Left lung (tissue), 10 donors: Measurements from ENCODE around the gene PTDSS2. TPM values are rescaled to one million over a fixed set of nuclear protein-coding genes. Genes with fewer than 3 reads are reported as not detected.

Source experiments
- ATAC-seq: fragments of 200-7000 bp; cut with Tn5 transposase; one replicate; pipeline ENCODE4 v1.9.1; 2020; ENCODE audit warnings: moderate library complexity
- DNase-seq, 4 donors: peaks; one replicate each; pipeline ENCODE4 v3.0.0-alpha.2; 2013 to 2020
- H3K27ac ChIP-seq, 2 donors: fragments of 200-600 bp; sonication (generic) in 1 of 2; one replicate each; pipeline versions ENCODE4 v1.5.0 to v1.8.0; 2020 to 2021
- H3K27me3 ChIP-seq, 2 donors: fragments of 200-600 bp; sonication (generic) in 1 of 2; one replicate each; pipeline versions ENCODE4 v1.5.0 to v1.8.0; 2020 to 2021
- H3K36me3 ChIP-seq, 2 donors: fragments of 200-600 bp; sonication (generic) in 1 of 2; one replicate each; pipeline versions ENCODE4 v1.5.0 to v1.8.0; 2020 to 2021
- H3K4me1 ChIP-seq, 2 donors: fragments of 200-600 bp; one replicate each; pipeline ENCODE4 v1.8.0; 2021
- H3K4me3 ChIP-seq, 2 donors: fragments of 200-600 bp; sonication (generic) in 1 of 2; one replicate each; pipeline versions ENCODE4 v1.5.0 to v1.8.0; 2020 to 2021; ENCODE audit warnings: mild to moderate bottlenecking in 1 of 2
- H3K9me3 ChIP-seq, 2 donors: fragments of 200-600 bp; sonication (generic) in 1 of 2; one replicate each; pipeline versions ENCODE4 v1.5.0 to v1.8.0; 2020 to 2021
- intact Hi-C, 2 donors: fragments of 100-400 bp; cut with DNase I; formaldehyde crosslinking; loops; one replicate each; pipeline versions ENCODE4 v1.11.2 to v1.14.2; 2022
- polyA plus RNA-seq, 6 donors: library from polyadenylated mRNA; unstranded; fragments of 120-200 nt; gene quantifications; one replicate each; pipeline ENCODE4 v1.2.1, GENCODE V29; 2013; ENCODE audit not compliant: insufficient read length in 6 of 6
- total RNA-seq, 2 donors: library from RNA; stranded (reverse); fragmentation: NEBNext Ultra II Directional; extraction: Animal tissue kit (Norgen Biotek cat#: 25700); gene quantifications; one replicate each; pipeline ENCODE4 v1.2.1, GENCODE V29; 2021
- TF ChIP-seq, protein P1 (sequence below), 2 donors: fragments of 200-600 bp; sonication (generic) in 1 of 2; IDR thresholded peaks; one replicate each; pipeline versions ENCODE4 v1.5.0 to v1.8.0; 2021; ENCODE audit warnings: antibody characterized with exemption in 2 of 2
- donor health status: DM: no; HTN: yes; CAD: no.
- donor health status: DM: no; HTN: no; CAD: no.

Gene PTDSS2
- total and polyA plus RNA-seq, 8 donors: 21.5 to 30.3 (median 25.7) TPM

GRCh38 chr11:504994-505344 is 54.9 kb downstream of the PTDSS2 start:
- no peaks in the 10 kb centered on the region for H3K9me3 ChIP-seq
- intact Hi-C loops: no loop called here
- H3K27me3 ChIP-seq: no peaks in the 10 kb centered on the region
- peaks cover 32 to 54% of the 10 kb centered on the region in 2 donors for H3K4me1 ChIP-seq
- TF ChIP-seq, protein P1, sequence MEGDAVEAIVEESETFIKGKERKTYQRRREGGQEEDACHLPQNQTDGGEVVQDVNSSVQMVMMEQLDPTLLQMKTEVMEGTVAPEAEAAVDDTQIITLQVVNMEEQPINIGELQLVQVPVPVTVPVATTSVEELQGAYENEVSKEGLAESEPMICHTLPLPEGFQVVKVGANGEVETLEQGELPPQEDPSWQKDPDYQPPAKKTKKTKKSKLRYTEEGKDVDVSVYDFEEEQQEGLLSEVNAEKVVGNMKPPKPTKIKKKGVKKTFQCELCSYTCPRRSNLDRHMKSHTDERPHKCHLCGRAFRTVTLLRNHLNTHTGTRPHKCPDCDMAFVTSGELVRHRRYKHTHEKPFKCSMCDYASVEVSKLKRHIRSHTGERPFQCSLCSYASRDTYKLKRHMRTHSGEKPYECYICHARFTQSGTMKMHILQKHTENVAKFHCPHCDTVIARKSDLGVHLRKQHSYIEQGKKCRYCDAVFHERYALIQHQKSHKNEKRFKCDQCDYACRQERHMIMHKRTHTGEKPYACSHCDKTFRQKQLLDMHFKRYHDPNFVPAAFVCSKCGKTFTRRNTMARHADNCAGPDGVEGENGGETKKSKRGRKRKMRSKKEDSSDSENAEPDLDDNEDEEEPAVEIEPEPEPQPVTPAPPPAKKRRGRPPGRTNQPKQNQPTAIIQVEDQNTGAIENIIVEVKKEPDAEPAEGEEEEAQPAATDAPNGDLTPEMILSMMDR (IDR thresholded peaks at IDR 0.05): no peak
- ATAC-seq (no peak), DNase-seq (no peak)
- peak overlapping the region; percentile 42 to 86 for H3K4me3 ChIP-seq
- peak overlapping the region; percentile 64 to 100 for H3K27ac ChIP-seq
- peaks cover 0 to 39% of the 10 kb centered on the region in 2 donors for H3K36me3 ChIP-seq

DNA sequence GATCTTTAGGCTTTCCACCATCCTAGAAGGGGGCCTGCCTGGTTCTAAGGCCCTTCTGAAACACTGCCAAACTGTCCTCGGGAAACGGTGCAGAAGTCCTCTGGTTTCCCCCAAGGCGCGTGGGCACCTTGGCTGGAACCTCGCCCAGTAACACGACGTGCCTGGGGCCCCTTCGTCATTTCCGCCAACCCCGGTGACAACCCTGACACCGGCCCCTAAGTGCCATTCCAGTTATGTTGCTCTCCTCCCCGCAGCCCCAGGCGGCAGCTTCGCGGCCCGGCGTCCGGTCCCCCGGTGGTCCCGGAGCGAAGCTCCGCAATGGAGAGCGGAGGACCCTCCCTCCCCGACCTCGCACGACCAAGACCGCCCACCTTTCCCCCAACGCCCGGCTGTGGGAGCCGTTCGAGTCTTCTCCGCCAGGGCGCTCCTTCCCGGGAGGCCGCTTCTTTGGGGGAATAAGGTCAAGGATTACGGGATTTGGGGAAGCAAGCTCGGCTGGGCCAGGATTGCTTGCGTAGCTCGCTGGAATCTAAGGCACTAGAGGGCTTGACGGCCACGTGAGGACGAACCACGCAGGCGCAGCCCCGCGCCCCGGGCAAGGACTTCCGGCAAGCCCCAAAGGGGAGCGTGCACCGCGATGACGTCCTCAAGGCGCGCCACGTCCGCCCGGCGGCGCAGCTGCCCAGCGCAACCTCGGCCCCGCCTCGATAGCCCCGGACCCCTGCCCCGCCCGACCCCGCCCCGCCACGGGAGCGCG is 56.3 kb downstream of the PTDSS2 start:
- Histone ChIP-seq H3K36me3 (peaks cover 0 to 38% of the 10 kb centered on the region in 2 donors), H3K9me3 (no peaks in the 10 kb centered on the region), H3K27me3 (no peaks in the 10 kb centered on the region), H3K4me3 (peak overlapping the region; percentile 86 to 95), H3K27ac (peak overlapping the region; percentile 99 to 100), H3K4me1 (peaks cover 32 to 54% of the 10 kb centered on the region in 2 donors)
- intact Hi-C loops: no loop called here
- DNase-seq (peak; percentile 97 to 100 (median 99)), ATAC-seq (peak; percentile 83)
- TF ChIP-seq, protein P1 (IDR thresholded peaks at IDR 0.05): peak in 1 of 2 donors; percentile 18

DNA sequence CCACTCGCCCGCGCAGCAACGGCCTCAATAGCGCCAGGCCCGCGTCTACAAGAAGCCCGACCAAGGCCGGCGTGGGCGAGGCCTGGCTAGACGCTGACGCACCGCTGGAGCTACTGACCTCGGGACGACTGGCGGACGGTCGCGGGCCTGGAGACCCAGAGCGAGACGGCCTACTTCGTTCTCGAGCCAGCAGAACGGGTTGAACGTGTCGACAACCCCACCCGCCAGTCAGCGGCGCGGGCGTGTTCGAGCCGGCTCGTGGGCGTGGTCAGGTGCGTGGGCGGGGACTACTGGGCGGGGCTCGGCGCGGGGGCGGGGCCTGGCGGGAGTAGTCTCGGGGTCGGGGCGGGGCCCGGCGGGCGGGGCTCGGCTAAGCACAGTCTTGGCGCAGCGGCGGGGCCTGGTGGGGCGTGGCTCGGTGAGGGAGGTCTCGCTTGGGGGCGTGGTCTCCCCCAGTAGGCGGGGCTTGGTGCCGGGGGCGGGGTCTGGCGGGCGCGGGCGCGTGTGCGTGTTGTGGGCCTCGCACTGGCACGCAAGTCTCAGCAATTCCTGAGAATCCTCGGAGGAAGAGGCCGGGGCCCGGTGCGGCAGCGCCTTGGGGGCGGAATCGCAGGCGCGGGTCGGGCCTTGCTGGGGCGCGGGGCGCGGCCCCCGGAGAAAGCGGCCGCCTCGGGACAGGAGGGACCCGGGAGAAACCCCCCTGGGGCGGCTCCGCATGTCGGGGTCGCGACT is 57.1 kb downstream of the PTDSS2 start, which contains the start of gene RNH1:
Gene RNH1 (minus strand): TSS at position 248 of the 732 bp plus-strand sequence. CDS start 5,080 bp downstream, outside the sequence.
- no peaks in the 10 kb centered on the region for H3K27me3 ChIP-seq
- ATAC-seq: peak; percentile 91
- no peaks in the 10 kb centered on the region for H3K9me3 ChIP-seq
- TF ChIP-seq, protein P1 (IDR thresholded peaks at IDR 0.05): no peak
- intact Hi-C loops: no loop called here
- peak within 1 kb of the TSS; percentile 99 to 100 for H3K27ac ChIP-seq
- DNase-seq: peak; percentile 86 to 100 (median 98)
- peak within 1 kb of the TSS; percentile 86 to 95 for H3K4me3 ChIP-seq
- peaks cover 32 to 50% of the 10 kb centered on the region in 2 donors for H3K4me1 ChIP-seq
- peaks cover 0 to 34% of the 10 kb centered on the region in 2 donors for H3K36me3 ChIP-seq

GRCh38 chr11:507727-508515 is 57.8 kb downstream of the PTDSS2 start:
- no peak for ATAC-seq
- Histone ChIP-seq H3K27me3 (no peaks in the 10 kb centered on the region), H3K27ac (peak overlapping the region in 1 of 2 donors; percentile 100), H3K36me3 (peaks cover 0 to 36% of the 10 kb centered on the region in 2 donors), H3K4me1 (peaks cover 32 to 42% of the 10 kb centered on the region in 2 donors), H3K4me3 (peak overlapping the region; percentile 58 to 86), H3K9me3 (no peaks in the 10 kb centered on the region)
- DNase-seq: no peak
- TF ChIP-seq, protein P1 (IDR thresholded peaks at IDR 0.05): no peak
- intact Hi-C loops: no loop called here
